Retina (tissue), 1 donor: ENCODE measurements around the gene ATIC.

Source experiments
- DNase-seq: peaks from one replicate; pipeline ENCODE4 v3.0.0-alpha.2; 2016

The ATIC gene

GRCh38 chr2:215361876-215362561 lies 50.2 kb downstream of the ATIC start:
- no peak for DNase-seq

GRCh38 chr2:215362562-215362904 lies 50.7 kb downstream of the ATIC start:
- no peak for DNase-seq

GRCh38 chr2:215363039-215363438 lies 51.2 kb downstream of the ATIC start:
- DNase-seq, result no peak

- DNase-seq, result no peak
Observed at GRCh38 chr2:215363461-215364156, 51.8 kb downstream of the ATIC start.

DNA sequence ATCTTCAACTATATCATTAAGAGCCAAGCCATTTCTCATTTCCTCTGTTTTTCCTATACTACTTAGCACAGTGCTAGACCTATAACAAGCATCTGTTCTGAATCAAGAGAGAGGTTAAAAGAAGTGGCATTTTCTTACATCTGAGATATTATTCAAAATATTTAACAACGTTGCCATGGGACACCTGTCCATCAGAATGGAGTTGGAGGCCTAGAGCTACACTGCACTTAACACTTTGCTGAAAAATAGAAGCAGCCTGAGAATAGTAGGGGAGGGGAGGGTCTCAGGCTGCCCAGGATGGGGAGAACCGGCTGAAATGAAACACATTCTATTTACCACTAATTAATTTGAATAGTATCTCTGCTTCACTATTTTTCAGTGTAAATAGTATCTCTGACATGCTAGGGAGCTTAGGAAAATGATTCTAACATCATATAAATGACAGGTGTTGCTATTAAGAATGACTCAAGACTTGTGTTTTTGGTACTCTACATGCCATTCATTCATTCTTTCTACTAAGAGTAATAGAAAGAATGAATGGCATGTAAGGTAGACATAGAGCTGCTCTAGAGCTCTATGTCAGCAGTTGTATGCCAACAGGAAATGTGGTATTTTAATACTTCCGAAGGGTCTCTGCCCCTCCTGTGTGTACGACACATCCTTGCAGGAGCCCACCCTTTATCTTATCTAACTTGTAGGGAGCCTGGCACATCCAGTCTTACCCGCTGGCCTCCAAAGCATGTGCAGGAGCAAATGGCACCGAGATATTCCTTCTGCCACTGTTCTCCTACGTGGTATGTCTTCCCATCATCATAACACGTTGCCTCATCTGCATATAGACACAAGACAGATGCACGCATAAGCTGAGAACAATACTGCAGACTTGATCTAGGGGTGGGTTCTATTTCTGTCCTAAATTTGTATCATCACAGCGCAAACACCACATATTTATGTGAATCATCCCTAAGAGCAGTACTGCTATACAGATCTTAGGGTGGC lies 52.6 kb downstream of the ATIC start:
- no peak for DNase-seq

DNA sequence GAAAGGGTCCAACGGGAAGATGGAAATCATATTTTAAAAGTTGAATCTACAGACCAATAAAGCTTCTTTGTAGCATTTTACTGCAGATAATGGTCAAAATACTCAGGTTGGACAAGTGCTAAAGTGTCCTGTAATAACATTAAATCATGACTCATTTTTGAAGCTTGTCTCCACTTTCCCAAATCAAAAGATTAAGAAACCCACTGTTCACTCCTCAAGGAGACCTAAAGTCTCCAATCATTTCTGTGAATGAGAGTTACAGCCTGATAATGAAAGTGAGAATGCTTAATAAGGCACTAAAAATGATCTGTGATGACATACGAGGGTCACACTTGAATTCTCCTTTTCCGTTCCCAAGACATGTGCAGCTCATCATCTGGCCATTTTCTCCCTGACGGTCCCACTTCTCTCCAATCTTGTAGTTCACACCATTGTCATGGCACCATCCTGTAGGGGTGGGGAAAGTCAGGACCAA lies 53.4 kb downstream of the ATIC start:
- DNase-seq, result no peak

DNA sequence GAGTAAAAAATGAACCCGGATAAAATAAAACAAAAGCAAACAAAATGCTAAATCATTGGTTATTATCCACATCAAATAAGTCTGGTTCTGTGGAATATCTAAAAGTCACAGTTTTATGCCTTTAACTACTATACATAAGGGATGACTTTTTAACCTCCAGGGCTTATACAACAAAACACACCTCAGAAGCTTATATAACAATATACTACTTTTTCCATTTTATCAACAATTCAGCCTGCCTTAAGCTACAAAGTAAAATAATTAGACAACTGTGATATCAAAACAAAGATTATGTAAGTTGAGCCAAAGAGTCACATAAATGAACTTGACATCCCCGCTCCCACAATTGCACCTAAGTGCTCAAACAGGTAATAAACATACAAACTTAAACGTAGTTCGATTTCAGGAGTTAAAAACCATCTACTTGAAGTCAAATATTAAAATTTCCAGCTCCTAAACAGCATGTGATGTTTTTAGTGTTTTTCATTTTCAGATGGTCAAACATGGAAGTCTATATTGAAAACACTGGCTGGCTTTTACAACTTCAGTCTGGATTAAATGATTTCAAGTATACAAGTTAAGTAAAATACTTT lies 54.7 kb downstream of the ATIC start:
- no peak for DNase-seq

- DNase-seq, result no peak
Observed at GRCh38 chr2:215367662-215368492, 56.0 kb downstream of the ATIC start.

GRCh38 chr2:215368493-215368809 lies 56.6 kb downstream of the ATIC start:
- no peak for DNase-seq

DNA sequence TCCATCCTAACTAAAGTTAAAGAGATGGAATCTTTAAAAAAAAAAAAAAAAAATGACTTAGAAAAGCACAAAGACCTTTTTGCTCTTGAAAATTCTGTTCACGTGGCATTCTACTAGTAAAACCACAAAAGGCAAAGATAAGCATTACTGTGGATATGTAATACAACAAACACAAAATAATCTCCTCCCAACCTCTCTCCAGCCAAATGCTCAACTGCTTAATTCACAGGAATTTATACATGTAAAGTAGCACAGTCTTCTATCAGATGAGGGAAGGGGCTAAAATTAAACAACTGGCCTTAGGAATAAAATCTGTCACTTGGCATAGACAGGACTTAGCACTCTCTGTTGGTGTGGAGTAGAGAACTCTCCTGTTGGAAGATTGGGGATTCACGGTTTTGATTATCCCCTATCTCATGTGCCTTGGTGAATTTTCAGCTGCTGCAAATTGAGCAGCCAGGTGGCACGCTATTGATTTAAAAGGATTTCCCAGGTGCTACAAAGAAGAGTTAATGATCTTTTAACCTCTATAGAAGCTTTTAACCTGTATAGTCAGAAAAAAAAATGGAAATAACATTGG lies 57.4 kb downstream of the ATIC start:
- DNase-seq, result no peak

- DNase-seq, result no peak
Observed at GRCh38 chr2:215370112-215370965, 58.5 kb downstream of the ATIC start.

GRCh38 chr2:215371915-215372897 lies 60.3 kb downstream of the ATIC start:
- DNase-seq, result no peak

GRCh38 chr2:215372968-215373649 lies 61.2 kb downstream of the ATIC start:
- DNase-seq, result no peak

- no peak for DNase-seq
Observed at GRCh38 chr2:215374002-215374401, 62.1 kb downstream of the ATIC start.

DNA sequence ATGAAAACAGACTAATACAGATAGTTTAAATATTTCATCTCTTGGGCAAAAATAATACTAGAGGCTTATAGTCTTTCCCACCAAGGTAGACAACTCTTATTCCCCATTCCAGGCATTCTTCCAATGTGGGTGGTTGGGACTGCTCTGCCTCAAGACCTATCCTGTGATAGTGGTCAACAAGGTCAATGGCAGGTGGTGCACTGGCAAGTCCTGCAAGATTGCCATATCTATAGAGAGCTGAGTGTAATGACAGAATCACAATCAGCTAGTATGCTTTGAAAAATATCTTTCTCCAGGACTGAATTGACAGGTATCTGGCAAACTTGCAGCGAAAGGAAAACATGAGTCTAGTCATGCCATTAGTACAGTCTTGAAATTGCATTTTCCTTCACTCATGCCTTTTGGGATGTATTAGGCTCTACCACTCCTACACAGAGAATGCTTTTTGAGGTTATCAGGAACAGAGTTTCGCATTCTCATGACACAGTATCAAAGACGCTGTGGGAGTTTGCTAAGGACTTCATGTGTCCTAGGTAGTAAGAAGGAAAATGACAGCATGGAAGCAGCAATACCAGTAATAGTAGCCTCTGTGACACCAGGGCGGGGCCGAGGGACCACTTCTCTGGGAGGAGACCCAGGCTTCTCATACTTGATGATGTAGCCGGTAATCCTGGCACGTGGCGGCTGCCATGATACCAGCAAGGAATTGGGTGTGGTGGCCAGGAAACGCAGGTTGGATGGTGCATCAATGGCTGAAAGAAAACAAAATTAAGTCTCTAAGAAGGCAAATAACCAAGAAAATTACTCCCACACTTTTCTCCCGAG lies 63.0 kb downstream of the ATIC start:
- DNase-seq, result no peak

- no peak for DNase-seq
Observed at GRCh38 chr2:215375467-215375830, 63.6 kb downstream of the ATIC start.

- no peak for DNase-seq
Observed at GRCh38 chr2:215376103-215376780, 64.4 kb downstream of the ATIC start.
